Neuronal stem cell (in vitro differentiated cells): ENCODE measurements around the gene CILP.
"Not testable (repeated sequence)": the region's sequence is repeated elsewhere in the genome, so short reads cannot be mapped to it uniquely, and the experiment has no call there.

Source experiments
- DNase-seq: peaks from one replicate; pipeline ENCODE4 v3.0.0-alpha.2; 2013; ENCODE audit warnings: low spot score
- H2AFZ ChIP-seq: one replicate; pipeline ENCODE4 v1.6.1; 2013; ENCODE audit warnings: mild to moderate bottlenecking, low read length, inconsistent platforms
- H2AK5ac ChIP-seq: 2 replicates; pipeline ENCODE4 v1.6.1; 2013; ENCODE audit warnings: low read depth, mild to moderate bottlenecking, inconsistent platforms, low read length, moderate library complexity, mixed read lengths
- H2BK120ac ChIP-seq: 2 replicates; pipeline ENCODE4 v1.6.1; 2013; ENCODE audit warnings: low read depth, mild to moderate bottlenecking, inconsistent platforms, low read length, moderate library complexity, mixed read lengths
- H2BK12ac ChIP-seq: one replicate; pipeline ENCODE4 v1.6.1; 2013; ENCODE audit warnings: low read length, inconsistent platforms
- H2BK15ac ChIP-seq: 2 replicates; pipeline ENCODE4 v1.6.1; 2013; ENCODE audit warnings: mild to moderate bottlenecking, low read length, inconsistent platforms, mixed read lengths
- H2BK5ac ChIP-seq: one replicate; pipeline ENCODE4 v1.6.1; 2013; ENCODE audit warnings: inconsistent platforms, mild to moderate bottlenecking, low read length, moderate library complexity
- H3K14ac ChIP-seq: one replicate; pipeline ENCODE4 v1.6.1; 2013; ENCODE audit warnings: low read length, inconsistent platforms
- H3K18ac ChIP-seq: 2 replicates; pipeline ENCODE4 v1.6.1; 2013; ENCODE audit warnings: low read length, inconsistent platforms
- H3K23ac ChIP-seq: 2 replicates; pipeline ENCODE4 v1.6.1; 2013; ENCODE audit warnings: low read depth, mild to moderate bottlenecking, mixed read lengths, low read length, inconsistent platforms; ENCODE audit not compliant: poor library complexity
- H3K27ac ChIP-seq: replicated peaks from 3 replicates; pipeline ENCODE4 v1.5.1; 2013; ENCODE audit warnings: low read length, inconsistent platforms
- H3K27me3 ChIP-seq, 3 experiments: 2 replicates each; pipeline ENCODE4 v1.6.1; 2013; ENCODE audit warnings: low read length in 3 of 3, mild to moderate bottlenecking in 2 of 3, inconsistent platforms in 1 of 3, low read depth in 1 of 3, mixed read lengths in 1 of 3, moderate library complexity in 1 of 3; ENCODE audit not compliant: control insufficient read depth in 3 of 3, insufficient read depth in 3 of 3
- H3K36me3 ChIP-seq, 2 donors: replicated peaks in 1 of 2; 2 replicates each; pipeline ENCODE4 v1.6.1; 2013; ENCODE audit warnings: low read length in 2 of 2; ENCODE audit not compliant: control insufficient read depth in 2 of 2, insufficient read depth in 2 of 2
- H3K4ac ChIP-seq: 2 replicates; pipeline ENCODE4 v1.6.1; 2013; ENCODE audit warnings: inconsistent platforms, mild to moderate bottlenecking, low read length, moderate library complexity
- H3K4me1 ChIP-seq, 2 donors: 1 replicate in 1 of 2; 2 replicates in 1 of 2; pipeline ENCODE4 v1.6.1; 2013; ENCODE audit warnings: low read length in 2 of 2, low read depth in 1 of 2; ENCODE audit not compliant: control insufficient read depth in 2 of 2, insufficient read depth in 1 of 2
- H3K4me2 ChIP-seq: one replicate; pipeline ENCODE4 v1.6.1; 2013; ENCODE audit warnings: mild to moderate bottlenecking, low read length, inconsistent platforms; ENCODE audit not compliant: insufficient read depth, poor library complexity, severe bottlenecking
- H3K4me3 ChIP-seq, 2 donors: 2 replicates each; pipeline ENCODE4 v1.5.1; 2013; ENCODE audit warnings: low read length in 2 of 2, mild to moderate bottlenecking in 2 of 2, inconsistent platforms in 1 of 2, moderate library complexity in 1 of 2
- H3K79me1 ChIP-seq: one replicate; pipeline ENCODE4 v1.6.1; 2013; ENCODE audit warnings: low read depth, mild to moderate bottlenecking, inconsistent platforms, low read length, moderate library complexity
- H3K9ac ChIP-seq: one replicate; pipeline ENCODE4 v1.6.1; 2013; ENCODE audit warnings: mild to moderate bottlenecking, low read depth, low read length, inconsistent platforms; ENCODE audit not compliant: poor library complexity
- H3K9me3 ChIP-seq, 2 donors: replicated peaks in 1 of 2; 2 replicates each; pipeline versions ENCODE3 to v1.6.1; 2013; ENCODE audit warnings: low read length in 2 of 2, mild to moderate bottlenecking in 2 of 2, inconsistent platforms in 1 of 2, low read depth in 1 of 2, mixed read lengths in 1 of 2, moderate library complexity in 1 of 2; ENCODE audit not compliant: control insufficient read depth in 2 of 2, insufficient read depth in 1 of 2
- H4K8ac ChIP-seq: one replicate; pipeline ENCODE4 v1.6.1; 2013; ENCODE audit warnings: low read depth, mild to moderate bottlenecking, inconsistent platforms, low read length, moderate library complexity
- H4K91ac ChIP-seq: one replicate; pipeline ENCODE4 v1.6.1; 2013; ENCODE audit warnings: low read length, low read depth, mild to moderate bottlenecking, inconsistent platforms; ENCODE audit not compliant: poor library complexity
- WGBS, 2 donors: extraction: QIAGEN DNeasy Blood & Tissue Kit; methylation state at CpG; one replicate each; pipeline ENCODE4 v1.1.7; 2013; ENCODE audit warnings: missing lambda C conversion rate in 2 of 2, mixed read lengths in 1 of 2; ENCODE audit not compliant: insufficient read length in 2 of 2, insufficient replicate concordance in 1 of 2; ENCODE audit errors: extremely low coverage in 2 of 2; 5-methylcytosine and 5-hydroxymethylcytosine counted together

Gene CILP

DNA sequence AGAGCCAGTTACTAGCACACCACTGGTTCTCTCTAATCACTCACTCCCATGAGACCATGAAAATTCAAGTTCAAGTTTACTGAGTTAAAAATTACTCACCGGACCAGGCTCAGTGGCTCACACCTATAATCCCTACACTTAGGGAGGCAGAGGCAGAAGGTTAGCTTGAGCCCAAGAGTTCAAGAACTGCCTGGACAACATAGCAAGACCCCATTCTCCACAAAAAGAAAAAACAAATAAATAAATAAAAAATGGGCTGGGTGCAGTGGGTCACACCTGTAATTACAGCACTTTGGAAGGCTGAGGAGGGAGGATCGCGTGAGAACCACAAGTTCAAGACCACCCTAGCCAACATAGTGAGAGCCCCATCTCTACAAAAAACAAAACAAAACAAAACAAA is 21.2 kb upstream of the CILP start:
- no peak overlapping the region for H2AFZ ChIP-seq
- H3K18ac ChIP-seq: no peak overlapping the region
- H3K9ac ChIP-seq: no peak overlapping the region
- no peak overlapping the region for H2BK120ac ChIP-seq
- no peak overlapping the region for H3K4me3 ChIP-seq
- H3K4me2 ChIP-seq: no peak overlapping the region
- no peaks in the 10 kb centered on the region for H3K27me3 ChIP-seq
- H2BK5ac ChIP-seq: no peak overlapping the region
- H3K4ac ChIP-seq: no peak overlapping the region
- no peaks in the 10 kb centered on the region for H3K79me1 ChIP-seq
- no peak for DNase-seq
- H3K23ac ChIP-seq: no peak overlapping the region
- WGBS, 2 donors: no CpG with 5 or more reads among the region's 3 CpGs
- H3K4me1 ChIP-seq: no peaks in the 10 kb centered on the region
- H2BK12ac ChIP-seq: no peak overlapping the region
- no peaks in the 10 kb centered on the region for H3K36me3 ChIP-seq
- no peak overlapping the region for H3K27ac ChIP-seq
- H3K9me3 ChIP-seq: no peaks in the 10 kb centered on the region
- H2BK15ac ChIP-seq: no peak overlapping the region
- no peak overlapping the region for H4K91ac ChIP-seq
- H3K14ac ChIP-seq: no peak overlapping the region
- H2AK5ac ChIP-seq: no peak overlapping the region
- no peak overlapping the region for H4K8ac ChIP-seq

DNA sequence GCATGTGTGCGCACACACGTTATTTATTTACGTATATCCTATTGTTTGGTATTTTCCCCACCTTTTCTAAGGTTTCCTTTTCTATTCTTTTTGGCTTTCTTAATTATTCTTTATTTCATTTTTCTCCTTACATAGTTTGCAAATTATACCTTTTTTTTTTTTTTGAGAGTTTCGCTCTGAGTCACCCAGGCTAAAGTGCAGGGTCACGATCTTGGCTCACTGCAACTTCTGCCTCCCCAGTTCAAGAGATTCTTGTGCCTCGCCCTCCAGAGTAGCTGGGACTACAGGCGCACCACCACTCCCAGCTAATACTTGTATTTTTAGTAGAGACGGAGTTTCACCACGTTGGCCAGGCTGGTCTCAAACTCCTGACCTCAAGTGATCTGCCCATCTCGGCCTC is 20.0 kb upstream of the CILP start:
- Histone ChIP-seq H3K27ac (no peak overlapping the region), H3K4me1 (peaks cover 0 to under 1% of the 10 kb centered on the region in 2 donors), H2BK12ac (no peak overlapping the region), H2BK120ac (no peak overlapping the region), H3K18ac (no peak overlapping the region), H2AFZ (no peak overlapping the region), H3K79me1 (no peaks in the 10 kb centered on the region), H2BK5ac (no peak overlapping the region), H3K4me2 (no peak overlapping the region), H3K14ac (no peak overlapping the region), H2BK15ac (no peak overlapping the region), H3K9me3 (no peaks in the 10 kb centered on the region), H3K36me3 (no peaks in the 10 kb centered on the region), H3K4ac (no peak overlapping the region), H3K4me3 (no peak overlapping the region), H4K91ac (no peak overlapping the region), H2AK5ac (no peak overlapping the region), H3K27me3 (no peaks in the 10 kb centered on the region), H4K8ac (no peak overlapping the region), H3K9ac (no peak overlapping the region), H3K23ac (no peak overlapping the region)
- DNase-seq: no peak
- WGBS, 2 donors: no CpG with 5 or more reads among the region's 10 CpGs

DNA sequence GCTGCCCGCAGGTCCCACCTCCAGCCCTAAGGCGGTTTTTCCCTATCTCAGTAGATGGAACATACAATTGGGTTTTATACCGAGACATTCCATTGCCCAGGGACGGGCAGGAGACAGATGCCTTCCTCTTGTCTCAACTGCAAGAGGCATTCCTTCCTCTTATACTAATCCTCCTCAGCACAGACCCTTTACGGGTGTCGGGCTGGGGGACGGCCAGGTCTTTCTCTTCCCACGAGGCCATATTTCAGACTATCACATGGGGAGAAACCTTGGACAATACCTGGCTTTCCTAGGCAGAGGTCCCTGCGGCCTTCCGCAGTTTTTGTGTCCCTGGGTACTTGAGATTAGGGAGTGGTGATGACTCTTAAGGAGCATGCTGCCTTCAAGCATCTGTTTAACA is 15.6 kb upstream of the CILP start:
- H3K27ac ChIP-seq, DNase-seq: not testable (repeated sequence)
- WGBS, 2 donors: no CpG with 5 or more reads among the region's 10 CpGs

DNA sequence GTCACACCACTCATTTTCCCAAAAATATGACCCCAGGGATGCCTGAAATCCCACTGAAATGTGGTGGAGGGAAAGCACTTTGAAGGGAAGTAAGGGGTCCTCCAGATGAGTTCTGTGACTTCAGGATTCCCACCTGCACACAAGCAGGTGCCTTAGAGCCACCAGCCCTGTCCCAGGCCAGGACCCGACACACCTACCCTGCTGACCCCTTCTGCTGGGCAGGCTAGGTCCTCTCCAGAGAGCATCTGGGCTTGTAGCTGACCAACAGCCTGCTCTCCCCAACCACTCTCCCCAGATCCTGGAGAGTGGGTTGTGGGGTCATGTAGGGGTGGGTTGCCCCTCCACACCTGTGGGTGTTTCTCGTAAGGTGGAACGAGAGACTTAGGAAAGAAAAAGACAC is 14.9 kb upstream of the CILP start:
- no peak overlapping the region for H4K91ac ChIP-seq
- H3K18ac ChIP-seq: peak overlapping the region; percentile 83
- no peak overlapping the region for H3K4me3 ChIP-seq
- no peak overlapping the region for H3K9ac ChIP-seq
- H3K14ac ChIP-seq: no peak overlapping the region
- no peak overlapping the region for H3K4me2 ChIP-seq
- peak overlapping the region; percentile 100 for H2BK15ac ChIP-seq
- H2BK120ac ChIP-seq: peak overlapping the region; percentile 67
- no peak overlapping the region for H4K8ac ChIP-seq
- no CpG with 5 or more reads among the region's 3 CpGs for WGBS, 2 donors
- no peaks in the 10 kb centered on the region for H3K9me3 ChIP-seq
- H3K23ac ChIP-seq: no peak overlapping the region
- peak overlapping the region; percentile 92 for H2AK5ac ChIP-seq
- no peak overlapping the region for H2BK5ac ChIP-seq
- H3K27me3 ChIP-seq: peaks cover 0 to 8% (median 0%) of the 10 kb centered on the region in 3 experiments
- no peaks in the 10 kb centered on the region for H3K79me1 ChIP-seq
- peak overlapping the region; percentile 84 for H2BK12ac ChIP-seq
- H3K36me3 ChIP-seq: no peaks in the 10 kb centered on the region
- DNase-seq: no peak
- no peak overlapping the region for H3K27ac ChIP-seq
- H2AFZ ChIP-seq: no peak overlapping the region
- peaks cover 0 to 3% of the 10 kb centered on the region in 2 donors for H3K4me1 ChIP-seq
- no peak overlapping the region for H3K4ac ChIP-seq

More for the DNA sequence above, 15.6 kb upstream of the CILP start:
- not testable (repeated sequence) for H2BK120ac ChIP-seq, H3K23ac ChIP-seq, H2BK15ac ChIP-seq, H3K79me1 ChIP-seq, H3K4ac ChIP-seq, H4K91ac ChIP-seq, H3K9me3 ChIP-seq, H4K8ac ChIP-seq, H2AK5ac ChIP-seq, H3K18ac ChIP-seq, H3K4me1 ChIP-seq, H3K27me3 ChIP-seq, H2BK5ac ChIP-seq, H3K9ac ChIP-seq, H3K36me3 ChIP-seq, H3K4me3 ChIP-seq, H2BK12ac ChIP-seq, H3K14ac ChIP-seq, H3K4me2 ChIP-seq, H2AFZ ChIP-seq
